OCI-LY7 (cell line): ENCODE measurements around the gene AFF3. TPM values are rescaled to one million over a fixed set of nuclear protein-coding genes. Genes with fewer than 3 reads are reported as not detected.
A peak's percentile ranks its signal among the peaks of the same experiment; 100 is the strongest.
"Not testable (repeated sequence)": the region's sequence is repeated elsewhere in the genome, so short reads cannot be mapped to it uniquely, and the experiment has no call there.

ENCODE experiments used
- BruUV-seq: library from RNA; stranded (reverse); fragments of 400-500 nt; replicated peaks from 2 replicates; lab custom pipeline; 2021; lab: Mats Ljungman, UMichigan
- CTCF ChIA-PET: fragments of 300-600 bp; sonication (Branson Sonifier 250); formaldehyde crosslinking; loops from one replicate; lab custom pipeline; 2022; ENCODE audit warnings: antibody characterized with exemption; ENCODE audit not compliant: unreplicated experiment; lab: Charles Lee
- POLR2A ChIA-PET: fragments of 300-600 bp; sonication (Branson Sonifier 250); formaldehyde crosslinking; loops from one replicate; lab custom pipeline; 2022; ENCODE audit warnings: antibody characterized with exemption; lab: Charles Lee
- DNase-seq: peaks from one replicate; pipeline ENCODE4 v3.0.0-alpha.2; 2015; ENCODE audit warnings: low spot score
- H2AFZ ChIP-seq: fragments of 200-600 bp; sonication (generic), shearing (Covaris generic); 2 replicates; pipeline ENCODE4 v1.6.1; 2014; ENCODE audit warnings: mild to moderate bottlenecking, antibody characterized with exemption, low read length, moderate library complexity
- H3K27ac ChIP-seq: fragments of 200-600 bp; sonication (generic); 2 replicates; pipeline ENCODE4 v1.5.1; 2014; ENCODE audit warnings: mixed run types, low read depth, mild to moderate bottlenecking, moderate library complexity, low read length, inconsistent platforms; ENCODE audit not compliant: poor library complexity, severe bottlenecking
- H3K36me3 ChIP-seq: fragments of 200-600 bp; sonication (generic); 2 replicates; pipeline ENCODE4 v1.6.1; 2014; ENCODE audit warnings: mild to moderate bottlenecking, antibody characterized with exemption, low read length, moderate library complexity, mixed read lengths; ENCODE audit not compliant: insufficient read depth
- H3K4me1 ChIP-seq: fragments of 200-600 bp; sonication (generic); 2 replicates; pipeline ENCODE4 v1.5.1; 2014; ENCODE audit warnings: mild to moderate bottlenecking, low read length; ENCODE audit not compliant: insufficient read depth, poor library complexity, severe bottlenecking
- H3K4me2 ChIP-seq: fragments of 200-600 bp; sonication (generic); 2 replicates; pipeline ENCODE4 v1.6.1; 2014; ENCODE audit warnings: mild to moderate bottlenecking, low read length
- H3K4me3 ChIP-seq: fragments of 200-600 bp; sonication (generic); 2 replicates; pipeline ENCODE4 v1.5.1; 2014; ENCODE audit warnings: mild to moderate bottlenecking, low read depth, low read length; ENCODE audit not compliant: poor library complexity, severe bottlenecking
- H3K79me2 ChIP-seq: fragments of 200-600 bp; sonication (generic); 2 replicates; pipeline ENCODE4 v1.6.1; 2016; ENCODE audit warnings: low read depth, mild to moderate bottlenecking, low read length, moderate library complexity, mixed read lengths; ENCODE audit not compliant: insufficient read depth
- H3K9me2 ChIP-seq: fragments of 200-600 bp; sonication (generic); 2 replicates; pipeline ENCODE4 v1.6.1; 2016; ENCODE audit warnings: mild to moderate bottlenecking, low read length, mixed read lengths; ENCODE audit not compliant: insufficient read depth
- H3K9me3 ChIP-seq: fragments of 200-600 bp; sonication (generic); 2 replicates; pipeline ENCODE4 v1.6.1; 2014; ENCODE audit warnings: mild to moderate bottlenecking, mixed run types, low read length, mixed read lengths
- H4K20me1 ChIP-seq: fragments of 200-600 bp; sonication (generic); 2 replicates; pipeline ENCODE4 v1.6.1; 2014; ENCODE audit warnings: mild to moderate bottlenecking, antibody characterized with exemption, low read length, moderate library complexity, mixed read lengths; ENCODE audit not compliant: insufficient read depth
- EZH2phosphoT487 ChIP-seq: fragments of 200-600 bp; sonication (generic); IDR thresholded peaks from 2 replicates; pipeline ENCODE4 v1.6.1; 2018; ENCODE audit warnings: low read depth, borderline replicate concordance, mild to moderate bottlenecking, mixed run types, antibody characterized with exemption, low read length, moderate library complexity, mixed read lengths
- intact Hi-C: fragments of 100-400 bp; cut with micrococcal nuclease; formaldehyde crosslinking; loops from one replicate; pipeline ENCODE4 v1.10.0; 2022; ENCODE audit not compliant: unreplicated experiment
- total RNA-seq, 2 experiments: library from RNA; depleted of rRNA in 1 of 2; stranded (reverse); fragments of >200 nt in 1 of 2; shearing (Covaris generic) in 1 of 2; gene quantifications; 2 replicates each; pipeline ENCODE4 v1.2.3, GENCODE V29; 2014 to 2022
- TF ChIP-seq, protein P1 (sequence below): fragments of 200-600 bp; sonication (generic); conservative IDR thresholded peaks from 2 replicates; pipeline ENCODE4 v1.5.1; 2014; ENCODE audit warnings: mild to moderate bottlenecking, antibody characterized with exemption, low read length, moderate library complexity, mixed read lengths

AFF3 gene
- total RNA-seq, 2 experiments from 2014 or later: 131 to 133 TPM

DNA sequence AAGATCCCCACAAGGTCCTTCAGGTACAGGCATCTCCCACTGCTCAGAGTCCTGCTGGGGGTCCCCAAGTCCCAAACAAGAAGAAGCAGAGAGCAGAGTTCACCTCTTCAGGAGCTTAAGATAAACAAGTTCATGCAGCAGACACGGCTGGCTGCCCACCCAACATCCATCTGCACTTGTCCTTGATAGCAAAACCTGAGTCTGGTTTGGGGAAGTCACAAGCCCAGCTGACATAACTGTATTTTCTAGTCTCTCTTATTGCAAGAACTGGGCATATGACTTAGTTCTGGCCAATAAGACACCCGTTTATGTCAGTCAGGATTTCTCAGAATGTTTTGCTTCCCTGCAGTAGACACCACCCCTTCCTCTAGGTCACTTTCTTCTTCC, 31.8 kb downstream of the AFF3 start:
- H2AFZ ChIP-seq: no peak overlapping the region
- no TSS peak for BruUV-seq
- H3K4me2 ChIP-seq: peak overlapping the region; percentile 52
- peak overlapping the region; percentile 68 for H3K27ac ChIP-seq
- DNase-seq: peak; percentile 89
- peaks cover 4% of the 10 kb centered on the region; the same call in 1 of the 2 replicates for H3K9me3 ChIP-seq
- intact Hi-C loops: loop anchor here (5.0 kb wide), 1 partner anchor 132 kb away; no protein-coding TSS in a partner anchor
- H3K9me2 ChIP-seq: no peaks in the 10 kb centered on the region
- CTCF ChIA-PET: interaction anchor here (2.1 kb wide), 1 partner anchor 125 kb away, joined by 5 read pairs; no protein-coding TSS in a partner anchor
- TF ChIP-seq, protein P1, sequence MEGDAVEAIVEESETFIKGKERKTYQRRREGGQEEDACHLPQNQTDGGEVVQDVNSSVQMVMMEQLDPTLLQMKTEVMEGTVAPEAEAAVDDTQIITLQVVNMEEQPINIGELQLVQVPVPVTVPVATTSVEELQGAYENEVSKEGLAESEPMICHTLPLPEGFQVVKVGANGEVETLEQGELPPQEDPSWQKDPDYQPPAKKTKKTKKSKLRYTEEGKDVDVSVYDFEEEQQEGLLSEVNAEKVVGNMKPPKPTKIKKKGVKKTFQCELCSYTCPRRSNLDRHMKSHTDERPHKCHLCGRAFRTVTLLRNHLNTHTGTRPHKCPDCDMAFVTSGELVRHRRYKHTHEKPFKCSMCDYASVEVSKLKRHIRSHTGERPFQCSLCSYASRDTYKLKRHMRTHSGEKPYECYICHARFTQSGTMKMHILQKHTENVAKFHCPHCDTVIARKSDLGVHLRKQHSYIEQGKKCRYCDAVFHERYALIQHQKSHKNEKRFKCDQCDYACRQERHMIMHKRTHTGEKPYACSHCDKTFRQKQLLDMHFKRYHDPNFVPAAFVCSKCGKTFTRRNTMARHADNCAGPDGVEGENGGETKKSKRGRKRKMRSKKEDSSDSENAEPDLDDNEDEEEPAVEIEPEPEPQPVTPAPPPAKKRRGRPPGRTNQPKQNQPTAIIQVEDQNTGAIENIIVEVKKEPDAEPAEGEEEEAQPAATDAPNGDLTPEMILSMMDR: no peak
- no peak for TF ChIP-seq EZH2phosphoT487
- peaks cover 34% of the 10 kb centered on the region; the same call in 1 of the 2 replicates for H3K79me2 ChIP-seq
- peaks cover 84% of the 10 kb centered on the region for H3K36me3 ChIP-seq
- POLR2A ChIA-PET: no interaction called here
- peaks cover 49% of the 10 kb centered on the region for H4K20me1 ChIP-seq
- H3K4me3 ChIP-seq: no peak overlapping the region
- H3K4me1 ChIP-seq: peaks cover 70% of the 10 kb centered on the region

DNA sequence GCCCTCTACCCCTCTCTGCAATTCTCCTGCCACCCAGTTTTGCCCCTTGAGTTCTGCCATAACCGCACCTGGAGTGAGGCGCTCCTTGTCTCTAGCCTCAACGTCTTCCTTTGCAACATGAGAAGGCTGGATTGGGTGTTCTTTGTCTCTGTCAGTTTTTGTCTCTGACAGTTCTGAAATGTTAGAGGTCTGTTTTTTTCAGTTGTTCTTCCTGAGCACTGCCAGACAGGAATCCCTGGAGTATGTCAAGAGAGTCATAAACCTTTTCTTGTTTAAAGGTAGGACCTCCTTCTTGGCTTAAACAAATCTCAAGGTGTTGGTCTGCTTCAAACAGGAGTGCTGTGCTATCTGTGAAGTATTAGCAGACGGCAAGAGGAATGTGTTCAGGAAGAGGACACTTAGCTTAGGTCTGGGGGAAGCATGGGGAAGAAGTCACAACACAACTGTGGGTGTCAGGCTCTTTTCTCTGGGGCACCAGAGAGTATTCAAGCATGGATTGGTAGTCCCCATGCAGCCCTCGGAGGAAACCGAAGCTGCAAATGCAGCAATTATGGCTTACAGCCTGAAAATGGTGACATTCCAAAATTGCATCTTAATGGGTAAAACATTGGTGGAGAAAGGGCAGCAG, 32.3 kb downstream of the AFF3 start:
- H3K4me1 ChIP-seq: peaks cover 70% of the 10 kb centered on the region
- H3K4me2 ChIP-seq: peak overlapping the region; percentile 52
- peaks cover 33% of the 10 kb centered on the region; the same call in 1 of the 2 replicates for H3K79me2 ChIP-seq
- no peak overlapping the region for H2AFZ ChIP-seq
- no peaks in the 10 kb centered on the region for H3K9me3 ChIP-seq
- H4K20me1 ChIP-seq: peaks cover 49% of the 10 kb centered on the region
- POLR2A ChIA-PET: no interaction called here
- H3K9me2 ChIP-seq: no peaks in the 10 kb centered on the region
- BruUV-seq: no TSS peak
- H3K36me3 ChIP-seq: peaks cover 84% of the 10 kb centered on the region
- DNase-seq: no peak
- H3K4me3 ChIP-seq: no peak overlapping the region
- intact Hi-C loops: loop anchor here (5.0 kb wide), 1 partner anchor 132 kb away; no protein-coding TSS in a partner anchor
- H3K27ac ChIP-seq: peak overlapping the region; percentile 68
- CTCF ChIA-PET: interaction anchor here (2.1 kb wide), 1 partner anchor 125 kb away, joined by 5 read pairs; no protein-coding TSS in a partner anchor
- TF ChIP-seq, protein P1: no peak
- no peak for TF ChIP-seq EZH2phosphoT487

DNA sequence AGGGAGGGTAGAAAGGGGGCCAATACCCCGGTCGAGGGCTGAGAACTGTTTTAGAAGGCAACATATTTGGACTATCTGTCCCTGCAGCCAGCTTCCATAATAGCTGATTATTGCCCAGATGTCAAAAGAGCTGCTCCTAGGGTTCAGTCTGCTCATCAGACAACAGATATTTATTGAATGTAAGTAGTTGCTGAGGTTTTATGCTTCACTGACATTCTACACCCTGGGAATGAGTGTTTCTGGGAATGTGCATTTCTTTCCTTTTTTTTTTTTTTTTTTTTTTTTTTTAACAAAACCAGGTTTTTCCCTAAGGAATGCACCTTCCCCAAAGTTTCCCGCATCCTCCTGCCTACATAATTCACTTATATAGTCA, 33.8 kb downstream of the AFF3 start:
- peaks cover 56% of the 10 kb centered on the region for H3K4me1 ChIP-seq
- CTCF ChIA-PET, H3K9me2 ChIP-seq, BruUV-seq, H3K9me3 ChIP-seq, H3K4me3 ChIP-seq, intact Hi-C loops, H3K4me2 ChIP-seq, H3K27ac ChIP-seq, H2AFZ ChIP-seq, DNase-seq, POLR2A ChIA-PET: not testable (repeated sequence)
- peaks cover 78% of the 10 kb centered on the region for H3K36me3 ChIP-seq
- peaks cover 49% of the 10 kb centered on the region for H4K20me1 ChIP-seq
- peaks cover 31% of the 10 kb centered on the region; the same call in 1 of the 2 replicates for H3K79me2 ChIP-seq
